Neural cell (in vitro differentiated cells): ENCODE measurements around the gene NT5E.

Experiments
- RAD21 ChIP-seq: fragments of 450-650 bp; conservative IDR thresholded peaks from 2 replicates; pipeline ENCODE4 v1.6.1; 2014; ENCODE audit warnings: antibody characterized with exemption, mild to moderate bottlenecking, moderate library complexity
- TF ChIP-seq, protein P1 (sequence below): fragments of 450-650 bp; IDR thresholded peaks from 2 replicates; pipeline ENCODE4 v1.5.1; 2014; ENCODE audit warnings: antibody characterized with exemption, mild to moderate bottlenecking, moderate library complexity; ENCODE audit not compliant: poor library complexity, severe bottlenecking
- TF ChIP-seq, protein P2 (sequence below): IDR thresholded peaks from 2 replicates; pipeline ENCODE4 v1.6.1; 2012; ENCODE audit warnings: borderline replicate concordance

DNA sequence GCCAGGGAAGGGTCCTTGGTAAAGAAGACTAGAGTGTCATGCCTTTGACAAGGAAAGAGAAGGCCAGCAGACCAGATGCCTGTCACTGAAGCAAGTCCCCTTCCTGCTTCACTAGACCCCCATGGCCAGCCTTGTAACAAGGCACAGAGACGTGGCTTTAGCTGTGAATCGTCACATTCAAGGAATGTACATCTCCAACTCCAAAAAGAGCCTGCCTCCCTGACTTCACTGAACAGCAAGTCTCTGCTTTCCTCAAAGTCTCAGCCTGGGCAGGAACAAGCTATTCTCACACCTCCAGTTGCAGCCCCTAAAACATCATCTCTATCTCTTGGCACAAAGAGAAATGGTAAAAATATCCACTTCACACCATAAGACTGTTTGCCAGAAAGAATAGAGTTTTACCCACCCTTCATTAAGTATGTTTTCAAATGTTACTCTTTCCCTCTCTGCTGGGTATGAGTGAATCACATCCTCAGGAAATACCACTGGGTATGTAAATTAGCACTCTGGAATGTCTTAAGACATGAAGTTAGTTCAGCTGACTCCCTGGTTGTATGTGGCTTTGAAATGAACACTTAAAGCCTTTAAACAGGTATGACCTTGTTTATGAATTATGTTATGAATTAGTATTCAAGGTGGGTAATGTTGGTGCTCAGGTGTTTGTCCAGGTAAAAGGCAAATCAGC lies 46.4 kb upstream of the NT5E start:
- TF ChIP-seq, protein P1, sequence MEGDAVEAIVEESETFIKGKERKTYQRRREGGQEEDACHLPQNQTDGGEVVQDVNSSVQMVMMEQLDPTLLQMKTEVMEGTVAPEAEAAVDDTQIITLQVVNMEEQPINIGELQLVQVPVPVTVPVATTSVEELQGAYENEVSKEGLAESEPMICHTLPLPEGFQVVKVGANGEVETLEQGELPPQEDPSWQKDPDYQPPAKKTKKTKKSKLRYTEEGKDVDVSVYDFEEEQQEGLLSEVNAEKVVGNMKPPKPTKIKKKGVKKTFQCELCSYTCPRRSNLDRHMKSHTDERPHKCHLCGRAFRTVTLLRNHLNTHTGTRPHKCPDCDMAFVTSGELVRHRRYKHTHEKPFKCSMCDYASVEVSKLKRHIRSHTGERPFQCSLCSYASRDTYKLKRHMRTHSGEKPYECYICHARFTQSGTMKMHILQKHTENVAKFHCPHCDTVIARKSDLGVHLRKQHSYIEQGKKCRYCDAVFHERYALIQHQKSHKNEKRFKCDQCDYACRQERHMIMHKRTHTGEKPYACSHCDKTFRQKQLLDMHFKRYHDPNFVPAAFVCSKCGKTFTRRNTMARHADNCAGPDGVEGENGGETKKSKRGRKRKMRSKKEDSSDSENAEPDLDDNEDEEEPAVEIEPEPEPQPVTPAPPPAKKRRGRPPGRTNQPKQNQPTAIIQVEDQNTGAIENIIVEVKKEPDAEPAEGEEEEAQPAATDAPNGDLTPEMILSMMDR, result no peak
- TF ChIP-seq, protein P2, sequence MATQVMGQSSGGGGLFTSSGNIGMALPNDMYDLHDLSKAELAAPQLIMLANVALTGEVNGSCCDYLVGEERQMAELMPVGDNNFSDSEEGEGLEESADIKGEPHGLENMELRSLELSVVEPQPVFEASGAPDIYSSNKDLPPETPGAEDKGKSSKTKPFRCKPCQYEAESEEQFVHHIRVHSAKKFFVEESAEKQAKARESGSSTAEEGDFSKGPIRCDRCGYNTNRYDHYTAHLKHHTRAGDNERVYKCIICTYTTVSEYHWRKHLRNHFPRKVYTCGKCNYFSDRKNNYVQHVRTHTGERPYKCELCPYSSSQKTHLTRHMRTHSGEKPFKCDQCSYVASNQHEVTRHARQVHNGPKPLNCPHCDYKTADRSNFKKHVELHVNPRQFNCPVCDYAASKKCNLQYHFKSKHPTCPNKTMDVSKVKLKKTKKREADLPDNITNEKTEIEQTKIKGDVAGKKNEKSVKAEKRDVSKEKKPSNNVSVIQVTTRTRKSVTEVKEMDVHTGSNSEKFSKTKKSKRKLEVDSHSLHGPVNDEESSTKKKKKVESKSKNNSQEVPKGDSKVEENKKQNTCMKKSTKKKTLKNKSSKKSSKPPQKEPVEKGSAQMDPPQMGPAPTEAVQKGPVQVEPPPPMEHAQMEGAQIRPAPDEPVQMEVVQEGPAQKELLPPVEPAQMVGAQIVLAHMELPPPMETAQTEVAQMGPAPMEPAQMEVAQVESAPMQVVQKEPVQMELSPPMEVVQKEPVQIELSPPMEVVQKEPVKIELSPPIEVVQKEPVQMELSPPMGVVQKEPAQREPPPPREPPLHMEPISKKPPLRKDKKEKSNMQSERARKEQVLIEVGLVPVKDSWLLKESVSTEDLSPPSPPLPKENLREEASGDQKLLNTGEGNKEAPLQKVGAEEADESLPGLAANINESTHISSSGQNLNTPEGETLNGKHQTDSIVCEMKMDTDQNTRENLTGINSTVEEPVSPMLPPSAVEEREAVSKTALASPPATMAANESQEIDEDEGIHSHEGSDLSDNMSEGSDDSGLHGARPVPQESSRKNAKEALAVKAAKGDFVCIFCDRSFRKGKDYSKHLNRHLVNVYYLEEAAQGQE, result no peak
- no peak for TF ChIP-seq RAD21
